ENCODE measurements around the gene FUT6. TPM values are rescaled to one million over a fixed set of nuclear protein-coding genes. Genes with fewer than 3 reads are reported as not detected.

Gene FUT6
- total RNA-seq, 1 donor from 2014 or later = 1.1 TPM

DNA sequence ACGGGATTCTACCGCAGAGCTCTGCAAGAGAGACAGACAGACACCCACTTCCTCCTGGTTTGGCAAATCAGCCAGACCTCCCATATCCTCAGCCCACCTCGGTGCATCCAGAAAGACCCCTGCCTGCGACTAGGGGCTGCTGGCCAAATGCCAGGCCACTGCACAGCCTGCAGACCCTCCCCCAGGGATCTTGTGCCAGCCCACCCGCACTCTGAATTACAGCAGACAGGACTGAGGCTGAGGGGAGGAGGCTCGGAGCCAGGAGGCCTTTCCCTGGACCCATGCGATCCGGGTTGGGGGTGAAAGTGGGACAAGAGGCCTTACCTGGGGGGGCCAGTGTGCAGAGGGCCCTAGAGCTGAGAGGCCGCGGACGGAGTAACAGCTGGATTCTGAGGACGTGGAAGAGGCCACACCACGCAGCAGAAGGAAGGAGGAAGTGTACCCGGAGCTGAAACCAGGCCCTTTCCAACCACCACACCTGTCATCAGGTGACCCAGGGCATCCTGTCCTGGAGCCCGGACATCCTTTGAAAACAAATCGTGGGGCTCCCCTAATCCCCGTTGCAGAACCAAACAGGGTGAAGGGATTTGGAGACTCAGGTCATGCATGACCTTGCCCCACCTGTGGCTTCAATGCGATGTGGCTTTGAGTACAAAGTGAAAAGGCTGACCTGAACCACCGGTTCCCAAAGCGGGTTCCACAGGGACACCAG, 993 bp downstream of the FUT6 start:
- H3K4me1 ChIP-seq = no peaks in the 10 kb centered on the region
- ATAC-seq (peak in 1 of 2 donors; percentile 14), DNase-seq (no peak)
- H3K9me3 ChIP-seq = no peaks in the 10 kb centered on the region
- H3K4me3 ChIP-seq = no peak overlapping the region
- TF ChIP-seq, protein P1, sequence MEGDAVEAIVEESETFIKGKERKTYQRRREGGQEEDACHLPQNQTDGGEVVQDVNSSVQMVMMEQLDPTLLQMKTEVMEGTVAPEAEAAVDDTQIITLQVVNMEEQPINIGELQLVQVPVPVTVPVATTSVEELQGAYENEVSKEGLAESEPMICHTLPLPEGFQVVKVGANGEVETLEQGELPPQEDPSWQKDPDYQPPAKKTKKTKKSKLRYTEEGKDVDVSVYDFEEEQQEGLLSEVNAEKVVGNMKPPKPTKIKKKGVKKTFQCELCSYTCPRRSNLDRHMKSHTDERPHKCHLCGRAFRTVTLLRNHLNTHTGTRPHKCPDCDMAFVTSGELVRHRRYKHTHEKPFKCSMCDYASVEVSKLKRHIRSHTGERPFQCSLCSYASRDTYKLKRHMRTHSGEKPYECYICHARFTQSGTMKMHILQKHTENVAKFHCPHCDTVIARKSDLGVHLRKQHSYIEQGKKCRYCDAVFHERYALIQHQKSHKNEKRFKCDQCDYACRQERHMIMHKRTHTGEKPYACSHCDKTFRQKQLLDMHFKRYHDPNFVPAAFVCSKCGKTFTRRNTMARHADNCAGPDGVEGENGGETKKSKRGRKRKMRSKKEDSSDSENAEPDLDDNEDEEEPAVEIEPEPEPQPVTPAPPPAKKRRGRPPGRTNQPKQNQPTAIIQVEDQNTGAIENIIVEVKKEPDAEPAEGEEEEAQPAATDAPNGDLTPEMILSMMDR (IDR thresholded peaks at IDR 0.05) = no peak
- peaks cover 13% of the 10 kb centered on the region for H3K27me3 ChIP-seq (ENCODE audit: low read depth)
- H3K36me3 ChIP-seq = no peaks in the 10 kb centered on the region
- intact Hi-C loops (cut with DNase I) = no loop called here
- no peak overlapping the region for H3K27ac ChIP-seq

DNA sequence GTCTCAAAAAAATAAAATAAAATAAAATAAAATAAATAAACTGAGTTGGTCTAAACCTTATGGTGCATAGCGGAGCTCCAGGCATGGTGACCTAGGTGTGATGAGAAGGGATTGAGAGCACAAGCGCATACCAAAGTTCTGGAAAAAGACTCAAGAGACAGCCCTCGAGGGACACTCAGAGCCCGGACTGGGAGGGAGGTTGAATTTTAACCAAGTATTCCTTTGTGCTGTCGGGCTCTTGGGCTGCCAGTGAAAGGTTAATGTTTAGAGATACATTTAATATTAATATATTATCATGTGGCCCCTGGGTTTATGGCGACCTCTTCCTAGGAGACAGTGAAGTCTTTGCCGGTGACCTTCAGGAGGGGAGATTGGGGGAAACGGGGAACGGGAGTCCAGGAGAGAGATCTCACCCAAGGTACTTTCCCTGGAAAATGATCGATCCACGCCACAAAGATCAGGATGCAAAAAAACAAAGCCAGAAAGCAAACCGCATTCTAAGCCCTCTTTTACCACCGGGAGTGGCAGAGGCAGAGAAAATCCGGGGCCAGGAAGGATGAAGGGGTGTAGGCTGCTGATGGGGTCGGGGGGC, 1.6 kb downstream of the FUT6 start:
- intact Hi-C loops (cut with DNase I) = no loop called here
- no peaks in the 10 kb centered on the region for H3K9me3 ChIP-seq
- H3K4me1 ChIP-seq = no peaks in the 10 kb centered on the region
- H3K27ac ChIP-seq = no peak overlapping the region
- no peak overlapping the region for H3K4me3 ChIP-seq
- H3K27me3 ChIP-seq (ENCODE audit: low read depth) = peaks cover 13% of the 10 kb centered on the region
- no peak for ATAC-seq
- TF ChIP-seq, protein P1 (IDR thresholded peaks at IDR 0.05) = no peak
- H3K36me3 ChIP-seq = no peaks in the 10 kb centered on the region
- DNase-seq = no peak

DNA sequence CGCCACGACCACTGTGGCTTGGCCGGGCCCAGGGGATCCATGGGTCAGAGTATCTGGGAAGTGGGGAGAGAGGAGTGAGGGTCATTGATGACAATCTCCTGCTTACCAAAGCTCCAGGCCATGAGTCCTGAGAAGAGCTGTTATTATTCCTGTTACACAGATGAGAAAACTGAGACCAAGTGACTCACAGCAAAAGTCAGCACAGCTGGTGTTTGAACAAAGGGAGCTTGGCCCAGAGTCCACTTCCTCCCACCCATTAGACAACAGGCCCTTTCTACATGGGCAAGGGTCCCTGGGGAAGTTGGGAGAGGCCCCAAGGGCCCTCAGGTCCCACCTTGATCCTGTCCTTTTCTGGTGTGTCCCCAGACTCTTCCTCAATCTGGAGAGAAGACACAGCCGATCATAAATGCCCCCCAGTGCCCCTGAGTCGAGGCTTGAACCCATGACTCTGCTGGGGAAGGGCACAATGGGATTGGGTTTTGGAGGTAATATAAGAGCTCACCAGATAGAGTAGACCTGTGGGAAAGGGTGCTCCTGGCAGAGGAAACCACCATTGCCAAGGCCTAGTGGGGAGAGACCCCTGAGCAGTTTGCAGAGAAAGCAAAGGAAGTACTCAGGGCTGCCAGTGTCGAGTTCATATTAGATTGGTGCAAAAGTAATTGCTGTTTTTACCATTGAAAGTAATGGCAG, 6.8 kb downstream of the FUT6 start:
- Histone ChIP-seq H3K9me3 (no peaks in the 10 kb centered on the region), H3K27me3 (ENCODE audit: low read depth) (peaks cover 18% of the 10 kb centered on the region), H3K27ac (no peak overlapping the region), H3K36me3 (no peaks in the 10 kb centered on the region), H3K4me1 (peaks cover 14% of the 10 kb centered on the region), H3K4me3 (no peak overlapping the region)
- ATAC-seq (no peak), DNase-seq (no peak)
- intact Hi-C loops (cut with DNase I) = no loop called here
- TF ChIP-seq, protein P1 (IDR thresholded peaks at IDR 0.05) = no peak

DNA sequence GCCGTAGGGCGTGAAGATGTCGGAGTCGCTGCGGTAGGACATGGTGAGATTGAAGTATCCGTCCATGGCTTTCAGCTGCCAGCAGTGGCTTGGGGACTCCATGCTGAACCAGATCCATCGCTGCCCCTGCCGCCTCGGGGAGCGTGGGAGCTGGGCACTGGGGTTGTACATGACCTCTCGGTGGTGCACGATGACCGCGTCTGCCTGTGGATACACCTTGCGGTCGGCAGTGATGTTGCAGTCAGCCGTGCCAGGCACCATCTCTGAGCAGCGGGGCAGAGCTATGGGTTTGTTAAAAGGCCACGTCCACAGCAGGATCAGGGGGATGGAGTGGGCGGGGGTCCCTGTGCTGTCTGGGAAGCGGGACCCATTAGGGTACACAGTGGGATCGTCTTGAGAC, 7.4 kb downstream of the FUT6 start:
- Histone ChIP-seq H3K36me3 (no peaks in the 10 kb centered on the region), H3K9me3 (no peaks in the 10 kb centered on the region), H3K27ac (no peak overlapping the region), H3K4me3 (no peak overlapping the region), H3K27me3 (ENCODE audit: low read depth) (peaks cover 18% of the 10 kb centered on the region), H3K4me1 (peaks cover 14% of the 10 kb centered on the region)
- no peak for DNase-seq
- TF ChIP-seq, protein P1 (IDR thresholded peaks at IDR 0.05) = no peak
- intact Hi-C loops (cut with DNase I) = no loop called here
- ATAC-seq = no peak

DNA sequence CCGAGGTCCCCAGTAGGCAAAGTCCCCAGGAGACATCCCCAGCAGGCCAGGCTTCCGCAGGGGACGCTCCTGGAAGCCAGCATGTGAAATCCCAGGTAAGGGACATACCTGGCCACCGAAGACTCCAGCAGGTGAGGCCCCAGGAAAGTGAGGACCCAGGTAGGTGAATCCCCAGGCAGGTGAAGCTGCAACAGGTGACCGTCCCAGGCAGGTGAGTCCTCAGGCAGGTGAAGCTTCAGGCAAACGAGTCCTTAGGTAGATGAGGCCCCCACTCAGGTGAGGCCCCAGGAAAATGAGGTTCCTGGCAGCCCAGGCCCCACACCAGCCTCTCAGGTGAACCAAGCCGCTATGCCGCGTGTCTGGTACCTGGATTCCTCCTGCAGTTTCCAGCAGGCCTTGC, 8.3 kb downstream of the FUT6 start:
- H3K4me3 ChIP-seq = no peak overlapping the region
- no peaks in the 10 kb centered on the region for H3K36me3 ChIP-seq
- intact Hi-C loops (cut with DNase I) = no loop called here
- no peak for DNase-seq
- peaks cover 18% of the 10 kb centered on the region for H3K27me3 ChIP-seq (ENCODE audit: low read depth)
- no peak for ATAC-seq
- H3K9me3 ChIP-seq = no peaks in the 10 kb centered on the region
- TF ChIP-seq, protein P1 (IDR thresholded peaks at IDR 0.05) = no peak
- peaks cover 14% of the 10 kb centered on the region for H3K4me1 ChIP-seq
- no peak overlapping the region for H3K27ac ChIP-seq

Data from lower lobe of right lung (tissue), 2 donors.